Right atrium auricular region (tissue), 2 donors: ENCODE data around the gene JMJD7. TPM values are rescaled to one million over a fixed set of nuclear protein-coding genes. Genes with fewer than 3 reads are reported as not detected.

ENCODE experiments used
- DNase-seq: peaks from one replicate; pipeline ENCODE4 v3.0.0-alpha.2; 2019; ENCODE audit warnings: low spot score
- H3K27ac ChIP-seq, 2 donors: fragments of 200-600 bp; sonication (generic); 1 replicate in 1 of 2; 2 replicates in 1 of 2; pipeline ENCODE4 v1.5.1; 2016 to 2019
- H3K27me3 ChIP-seq, 2 donors: fragments of 200-600 bp; sonication (generic); one replicate each; pipeline versions ENCODE4 v1.5.1 to v1.6.0; 2017 to 2019
- H3K36me3 ChIP-seq: fragments of 200-600 bp; sonication (generic); one replicate; pipeline ENCODE4 v1.5.1; 2016
- H3K4me1 ChIP-seq, 2 donors: fragments of 200-600 bp; sonication (generic); one replicate each; pipeline versions ENCODE4 v1.5.1 to v1.6.0; 2017 to 2019
- H3K4me3 ChIP-seq, 2 donors: fragments of 200-600 bp; sonication (generic); 1 replicate in 1 of 2; 2 replicates in 1 of 2; pipeline ENCODE4 v1.5.1; 2017 to 2019; ENCODE audit warnings: mild to moderate bottlenecking in 1 of 2, moderate library complexity in 1 of 2
- H3K9me3 ChIP-seq, 2 donors: fragments of 200-600 bp; sonication (generic); one replicate each; pipeline ENCODE4 v1.5.1; 2019
- total RNA-seq, 2 donors: library from RNA; depleted of rRNA; stranded (reverse); fragments of >200 nt; gene quantifications; one replicate each; pipeline ENCODE4 v1.1.0, GENCODE V29; 2016
- TF ChIP-seq, protein P1 (sequence below), 2 donors: fragments of 200-600 bp; sonication (generic); IDR thresholded peaks; one replicate each; pipeline ENCODE4 v1.5.1; 2019; ENCODE audit warnings: antibody characterized with exemption in 2 of 2

JMJD7 gene
- total RNA-seq, 2 donors from 2014 or later, result 6.4 to 11.7 TPM

DNA sequence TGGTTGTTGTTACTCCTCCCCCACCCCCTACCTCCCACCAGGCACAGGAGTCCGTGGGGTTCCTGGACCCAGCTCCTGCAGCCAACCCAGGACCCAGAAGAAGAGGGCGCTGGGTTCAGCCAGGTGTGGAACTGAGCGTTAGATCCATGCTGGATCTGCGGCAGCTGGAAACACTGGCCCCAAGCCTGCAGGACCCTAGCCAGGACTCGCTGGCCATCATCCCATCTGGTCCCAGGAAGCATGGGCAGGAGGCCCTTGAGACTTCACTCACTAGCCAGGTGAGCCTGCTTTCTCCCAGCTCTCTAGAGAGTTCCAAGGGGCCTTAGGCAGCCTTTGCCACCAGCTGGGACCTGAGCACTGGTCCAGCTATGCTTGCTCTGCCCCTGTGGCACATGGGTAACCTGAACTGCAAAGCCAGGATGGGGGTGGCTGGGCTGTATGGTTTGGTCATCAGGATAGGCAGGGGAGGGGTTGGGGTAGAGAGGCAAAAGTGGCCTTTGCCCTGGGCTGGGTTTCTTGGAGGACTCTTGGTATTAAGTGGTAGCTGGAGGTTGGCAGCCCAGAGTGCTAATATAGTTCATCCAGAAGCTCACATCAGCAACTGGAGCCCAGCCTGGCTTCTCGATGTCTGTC is 7.0 kb upstream of the JMJD7 start:
- TF ChIP-seq, protein P1, sequence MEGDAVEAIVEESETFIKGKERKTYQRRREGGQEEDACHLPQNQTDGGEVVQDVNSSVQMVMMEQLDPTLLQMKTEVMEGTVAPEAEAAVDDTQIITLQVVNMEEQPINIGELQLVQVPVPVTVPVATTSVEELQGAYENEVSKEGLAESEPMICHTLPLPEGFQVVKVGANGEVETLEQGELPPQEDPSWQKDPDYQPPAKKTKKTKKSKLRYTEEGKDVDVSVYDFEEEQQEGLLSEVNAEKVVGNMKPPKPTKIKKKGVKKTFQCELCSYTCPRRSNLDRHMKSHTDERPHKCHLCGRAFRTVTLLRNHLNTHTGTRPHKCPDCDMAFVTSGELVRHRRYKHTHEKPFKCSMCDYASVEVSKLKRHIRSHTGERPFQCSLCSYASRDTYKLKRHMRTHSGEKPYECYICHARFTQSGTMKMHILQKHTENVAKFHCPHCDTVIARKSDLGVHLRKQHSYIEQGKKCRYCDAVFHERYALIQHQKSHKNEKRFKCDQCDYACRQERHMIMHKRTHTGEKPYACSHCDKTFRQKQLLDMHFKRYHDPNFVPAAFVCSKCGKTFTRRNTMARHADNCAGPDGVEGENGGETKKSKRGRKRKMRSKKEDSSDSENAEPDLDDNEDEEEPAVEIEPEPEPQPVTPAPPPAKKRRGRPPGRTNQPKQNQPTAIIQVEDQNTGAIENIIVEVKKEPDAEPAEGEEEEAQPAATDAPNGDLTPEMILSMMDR (IDR thresholded peaks at IDR 0.05), result no peak
- Histone ChIP-seq H3K9me3 (no peaks in the 10 kb centered on the region), H3K4me3 (no peak overlapping the region), H3K27me3 (no peaks in the 10 kb centered on the region), H3K36me3 (peaks cover 70% of the 10 kb centered on the region), H3K4me1 (no peaks in the 10 kb centered on the region), H3K27ac (no peak overlapping the region)
- DNase-seq, result no peak

DNA sequence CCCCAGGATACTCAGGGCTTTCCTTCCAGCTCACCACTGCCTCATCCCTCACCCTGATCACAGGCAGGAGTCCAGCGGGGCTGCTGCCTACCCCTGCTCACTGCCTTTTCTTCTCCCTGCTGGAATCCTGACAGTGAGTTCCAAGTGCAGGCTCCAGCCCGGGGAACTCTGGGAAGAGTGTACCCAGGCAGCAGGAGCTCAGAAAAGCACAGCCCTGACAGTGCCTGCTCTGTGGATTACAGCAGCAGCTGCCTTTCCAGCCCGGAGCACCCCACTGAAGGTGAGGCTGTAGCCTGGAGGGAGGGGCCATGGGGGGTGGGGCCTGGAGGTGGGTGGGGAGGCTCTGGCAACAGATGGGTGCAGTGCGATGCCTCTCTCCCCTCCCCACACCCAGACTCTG is 6.1 kb upstream of the JMJD7 start:
- Histone ChIP-seq H3K4me1 (no peaks in the 10 kb centered on the region), H3K9me3 (no peaks in the 10 kb centered on the region), H3K4me3 (no peak overlapping the region), H3K27ac (no peak overlapping the region), H3K36me3 (peaks cover 65% of the 10 kb centered on the region), H3K27me3 (no peaks in the 10 kb centered on the region)
- DNase-seq, result no peak
- TF ChIP-seq, protein P1 (IDR thresholded peaks at IDR 0.05), result no peak

GRCh38 chr15:41822471-41822870 is 5.4 kb upstream of the JMJD7 start:
- Histone ChIP-seq H3K4me3 (no peak overlapping the region), H3K4me1 (peaks cover 0 to 4% of the 10 kb centered on the region in 2 donors), H3K36me3 (peaks cover 59% of the 10 kb centered on the region), H3K27me3 (no peaks in the 10 kb centered on the region), H3K9me3 (no peaks in the 10 kb centered on the region), H3K27ac (no peak overlapping the region)
- TF ChIP-seq, protein P1 (IDR thresholded peaks at IDR 0.05), result no peak
- no peak for DNase-seq

DNA sequence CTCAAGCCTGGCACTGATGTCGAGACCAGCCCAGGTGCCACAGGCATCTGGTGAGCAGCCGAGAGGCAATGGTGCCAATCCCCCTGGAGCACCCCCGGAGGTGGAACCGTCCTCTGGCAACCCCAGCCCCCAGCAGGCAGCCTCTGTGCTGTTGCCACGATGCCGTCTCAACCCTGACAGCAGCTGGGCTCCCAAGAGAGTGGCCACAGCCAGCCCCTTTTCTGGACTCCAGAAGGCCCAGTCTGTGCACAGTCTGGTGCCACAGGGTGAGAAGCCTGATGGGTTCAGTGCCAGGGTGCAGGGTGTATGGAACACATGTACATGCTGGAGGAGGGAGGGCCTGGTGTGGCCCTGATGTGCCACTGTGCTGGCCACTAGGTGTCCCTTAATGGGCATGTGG is 4.9 kb upstream of the JMJD7 start:
- TF ChIP-seq, protein P1 (IDR thresholded peaks at IDR 0.05), result no peak
- H3K36me3 ChIP-seq, result peaks cover 54% of the 10 kb centered on the region
- no peak overlapping the region for H3K27ac ChIP-seq
- H3K27me3 ChIP-seq, result no peaks in the 10 kb centered on the region
- peaks cover 0 to 6% of the 10 kb centered on the region in 2 donors for H3K4me1 ChIP-seq
- no peak for DNase-seq
- no peak overlapping the region for H3K4me3 ChIP-seq
- no peaks in the 10 kb centered on the region for H3K9me3 ChIP-seq

- H3K36me3 ChIP-seq, result peaks cover 49% of the 10 kb centered on the region
- DNase-seq, result no peak
- H3K27me3 ChIP-seq, result no peaks in the 10 kb centered on the region
- TF ChIP-seq, protein P1 (IDR thresholded peaks at IDR 0.05), result no peak
- H3K4me1 ChIP-seq, result peaks cover 0 to 7% of the 10 kb centered on the region in 2 donors
- no peaks in the 10 kb centered on the region for H3K9me3 ChIP-seq
- no peak overlapping the region for H3K4me3 ChIP-seq
- H3K27ac ChIP-seq, result no peak overlapping the region
Observed at GRCh38 chr15:41823502-41823901, 4.4 kb upstream of the JMJD7 start.
